HG03108 (cell line): ENCODE data around the gene HNF4A.
"Not testable (repeated sequence)": the region's sequence is repeated elsewhere in the genome, so short reads cannot be mapped to it uniquely, and the experiment has no call there.

ENCODE experiments used
- ATAC-seq: cut with Tn5 transposase; IDR thresholded peaks from one replicate; pipeline ENCODE4 v1.9.1; 2021; ENCODE audit warnings: moderate library complexity; ENCODE audit not compliant: unreplicated experiment

Gene HNF4A

DNA sequence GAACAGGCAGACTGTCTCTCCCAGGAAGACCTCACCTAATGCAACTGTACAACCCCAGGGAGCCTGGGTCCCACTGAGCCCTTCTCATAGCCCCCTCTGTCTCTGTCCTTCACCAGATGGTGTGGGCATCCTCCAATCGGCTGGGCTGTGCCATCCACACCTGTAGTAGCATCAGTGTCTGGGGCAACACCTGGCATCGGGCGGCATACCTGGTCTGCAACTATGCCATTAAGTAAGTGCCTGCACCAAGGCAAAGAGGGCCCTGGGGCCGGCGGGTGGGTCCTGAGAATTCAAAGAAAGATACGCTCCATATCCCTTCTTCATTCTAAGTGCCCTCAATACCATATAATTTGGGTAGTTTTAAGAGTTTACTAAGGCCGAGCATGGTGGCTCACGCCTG lies 10.4 kb upstream of the HNF4A start:
- ATAC-seq: no peak

- not testable (repeated sequence) for ATAC-seq
Measured at GRCh38 chr20:44345941-44346340, 9.6 kb upstream of the HNF4A start.

GRCh38 chr20:44348168-44348659 lies 7.3 kb upstream of the HNF4A start:
- no peak for ATAC-seq

- ATAC-seq: no peak
Measured at GRCh38 chr20:44349349-44349748, 6.2 kb upstream of the HNF4A start.

DNA sequence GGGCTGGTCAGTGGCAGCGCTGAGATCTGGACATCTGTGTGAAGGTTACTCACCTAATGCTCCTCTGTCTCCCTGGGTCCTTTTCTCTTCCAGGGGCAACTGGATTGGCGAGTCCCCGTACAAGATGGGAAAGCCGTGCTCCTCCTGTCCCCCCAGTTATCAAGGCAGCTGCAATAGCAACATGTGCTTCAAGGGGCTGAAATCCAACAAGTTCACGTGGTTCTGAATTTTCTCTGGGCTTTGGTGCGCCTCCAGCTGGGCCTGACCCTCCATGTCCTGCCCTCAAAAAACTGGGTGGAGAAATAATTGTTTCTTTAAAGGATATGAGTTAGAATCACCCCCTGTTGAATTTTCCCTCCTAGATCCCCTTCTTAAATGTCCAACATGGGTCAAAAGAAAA lies 4.9 kb upstream of the HNF4A start:
- ATAC-seq: no peak

- no peak for ATAC-seq
Measured at GRCh38 chr20:44354979-44355497, 461 bp upstream of the HNF4A start.

GRCh38 chr20:44356353-44356723 lies 839 bp downstream of the HNF4A start:
- no peak for ATAC-seq

- ATAC-seq: no peak
Measured at GRCh38 chr20:44357020-44357419, 1.5 kb downstream of the HNF4A start.

DNA sequence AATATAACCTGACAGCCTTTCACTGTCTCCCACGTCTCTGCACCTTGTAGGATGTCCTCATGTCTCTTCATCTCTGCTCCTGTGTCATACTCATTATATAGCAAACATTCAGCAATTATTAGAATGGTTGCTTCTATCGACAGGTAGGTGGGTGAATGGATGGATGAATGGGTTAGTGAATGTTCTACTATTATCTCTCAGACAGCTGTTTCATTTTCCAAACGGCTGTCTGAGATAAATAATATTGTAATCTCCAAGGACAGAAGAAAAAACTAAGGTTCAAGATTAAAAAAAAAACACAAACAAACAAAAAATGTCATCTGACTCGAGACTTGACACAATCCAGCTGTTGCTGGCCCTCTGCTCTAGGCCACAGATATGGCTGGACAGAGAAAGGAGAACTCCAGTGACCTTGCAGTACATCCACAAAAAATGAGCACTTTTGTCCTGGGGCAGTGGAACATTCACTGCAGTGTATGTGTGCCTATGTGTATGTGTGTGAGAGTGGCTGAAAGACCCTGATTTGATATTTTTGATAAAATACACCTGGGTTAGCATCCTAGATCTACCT lies 2.1 kb downstream of the HNF4A start:
- ATAC-seq: no peak

DNA sequence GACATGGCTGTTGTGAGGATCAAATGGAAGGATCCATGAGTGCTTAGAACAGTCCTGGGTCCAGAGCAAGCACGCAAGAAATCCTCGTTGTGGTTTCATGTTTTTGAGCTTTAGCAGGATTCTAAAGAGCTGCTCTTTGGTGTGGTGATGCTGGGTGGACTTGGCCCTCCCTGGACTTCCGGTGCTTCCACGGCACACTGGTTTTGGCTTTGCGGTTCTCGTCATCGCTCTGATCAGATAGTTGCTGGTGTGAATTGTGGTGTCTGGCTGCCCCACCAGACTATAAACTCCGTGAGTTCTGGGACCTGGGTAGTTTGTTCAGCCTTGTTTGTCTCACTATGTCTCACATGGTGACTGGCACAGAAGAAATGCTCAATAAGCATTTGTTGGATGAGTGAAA lies 3.3 kb downstream of the HNF4A start:
- ATAC-seq: no peak

GRCh38 chr20:44360221-44360620 lies 4.7 kb downstream of the HNF4A start:
- no peak for ATAC-seq

- no peak for ATAC-seq
Measured at GRCh38 chr20:44361021-44361420, 5.5 kb downstream of the HNF4A start.

DNA sequence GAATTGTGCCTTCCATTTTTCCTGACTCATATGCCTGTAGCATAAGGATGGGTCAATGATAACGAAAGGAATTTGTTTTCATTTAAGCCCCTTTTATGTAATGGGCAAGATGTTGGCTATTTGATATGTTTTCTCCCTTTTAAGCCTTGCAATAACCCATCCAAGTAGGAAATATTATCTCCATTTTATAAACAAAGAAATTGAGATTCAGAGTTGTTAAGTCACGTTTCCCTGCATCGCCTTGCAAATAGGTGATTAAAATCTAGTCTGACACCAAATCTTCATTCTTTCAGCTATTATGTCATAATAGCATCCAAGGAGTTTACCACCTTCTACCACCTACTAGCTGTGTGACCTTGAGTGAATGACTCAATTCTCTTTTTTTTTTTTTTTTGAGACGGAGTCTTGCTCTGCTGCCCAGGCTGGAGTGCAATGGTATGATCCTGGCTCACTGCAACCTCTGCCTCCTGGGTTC lies 7.0 kb downstream of the HNF4A start:
- no peak for ATAC-seq

GRCh38 chr20:44364068-44364467 lies 8.6 kb downstream of the HNF4A start:
- no peak for ATAC-seq

- no peak for ATAC-seq
Measured at GRCh38 chr20:44364780-44365179, 9.3 kb downstream of the HNF4A start.

- ATAC-seq: no peak
Measured at GRCh38 chr20:44367746-44368145, 12.2 kb downstream of the HNF4A start.

- no peak for ATAC-seq
Measured at GRCh38 chr20:44370639-44371218, 15.2 kb downstream of the HNF4A start.

DNA sequence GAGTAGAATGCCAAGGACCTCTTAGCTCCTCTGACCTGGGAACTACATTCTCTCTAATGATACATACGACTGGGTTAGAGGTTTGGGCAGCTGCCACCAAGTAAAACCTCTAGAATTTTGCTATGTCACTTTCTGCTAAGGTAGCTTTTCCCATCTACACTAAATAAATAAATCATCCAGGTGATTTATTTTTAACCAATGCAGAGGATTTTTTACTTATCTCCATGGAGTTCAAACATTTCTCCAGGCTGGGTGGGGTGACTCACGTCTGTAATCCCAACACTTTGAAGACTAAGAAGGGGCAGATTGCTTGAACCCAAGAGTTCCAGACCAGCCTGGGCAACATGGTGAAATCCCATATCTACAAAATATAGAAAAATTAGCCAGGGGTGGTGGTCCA lies 27.1 kb downstream of the HNF4A start:
- ATAC-seq: no peak

- no peak for ATAC-seq
Measured at GRCh38 chr20:44384423-44385027, 29.0 kb downstream of the HNF4A start.

- ATAC-seq: peak; percentile 63
Measured at GRCh38 chr20:44388466-44389023, 33.0 kb downstream of the HNF4A start.

- ATAC-seq: no peak
Measured at GRCh38 chr20:44389871-44390270, 34.4 kb downstream of the HNF4A start.

DNA sequence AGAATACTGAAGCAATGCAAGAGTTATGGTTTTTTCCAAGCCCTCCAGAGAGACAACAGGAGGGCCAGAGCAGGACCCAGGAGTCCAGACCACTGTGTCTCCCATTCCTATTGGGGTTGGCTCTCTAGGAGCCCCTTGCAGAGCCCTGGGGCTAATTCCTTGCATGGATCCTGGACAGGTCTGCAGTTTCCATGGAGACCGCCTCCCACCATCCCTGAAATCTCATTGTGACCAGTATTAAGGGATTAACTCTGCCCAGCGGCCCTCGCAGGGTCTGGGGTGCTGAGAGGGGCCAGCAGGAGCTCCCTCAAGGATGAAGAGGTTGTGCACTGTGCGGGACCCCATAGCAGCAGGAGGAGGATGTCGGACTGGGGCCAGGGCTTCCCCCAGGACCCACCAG lies 34.8 kb downstream of the HNF4A start:
- ATAC-seq: no peak
